GM21717 (cell line): ENCODE measurements around the gene RIC1.
"Not testable (repeated sequence)": the region's sequence is repeated elsewhere in the genome, so short reads cannot be mapped to it uniquely, and the experiment has no call there.

Source experiments
- ATAC-seq: cut with Tn5 transposase; IDR thresholded peaks from one replicate; pipeline ENCODE4 v1.9.1; 2021; ENCODE audit warnings: mild to moderate bottlenecking, moderate library complexity; ENCODE audit not compliant: unreplicated experiment

Gene RIC1

GRCh38 chr9:5622016-5622415, 6.9 kb upstream of the RIC1 start:
- no peak for ATAC-seq

DNA sequence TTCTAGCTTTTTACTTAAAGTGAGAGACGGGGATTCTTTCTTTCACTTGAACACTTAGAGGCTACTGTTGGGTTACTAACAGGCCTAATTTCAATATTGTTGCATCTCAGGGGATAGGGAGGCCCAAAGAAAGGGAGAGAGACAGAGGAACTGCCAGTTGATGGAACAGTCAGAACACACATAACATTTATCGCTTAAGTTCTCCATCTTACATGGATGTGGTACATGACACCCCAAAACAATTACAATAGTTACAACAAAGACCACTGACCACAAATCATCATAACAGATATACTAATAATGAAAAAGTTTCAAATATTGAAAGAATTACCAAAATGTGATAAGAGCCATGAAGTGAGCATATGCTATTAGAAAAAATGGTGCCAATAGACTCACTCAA, 4.3 kb upstream of the RIC1 start:
- no peak for ATAC-seq

- ATAC-seq = peak; percentile 52
These were observed 1.9 kb upstream of the RIC1 start for GRCh38 chr9:5626727-5627634.

- not testable (repeated sequence) for ATAC-seq
These were observed 1.2 kb upstream of the RIC1 start for GRCh38 chr9:5627686-5628085.

DNA sequence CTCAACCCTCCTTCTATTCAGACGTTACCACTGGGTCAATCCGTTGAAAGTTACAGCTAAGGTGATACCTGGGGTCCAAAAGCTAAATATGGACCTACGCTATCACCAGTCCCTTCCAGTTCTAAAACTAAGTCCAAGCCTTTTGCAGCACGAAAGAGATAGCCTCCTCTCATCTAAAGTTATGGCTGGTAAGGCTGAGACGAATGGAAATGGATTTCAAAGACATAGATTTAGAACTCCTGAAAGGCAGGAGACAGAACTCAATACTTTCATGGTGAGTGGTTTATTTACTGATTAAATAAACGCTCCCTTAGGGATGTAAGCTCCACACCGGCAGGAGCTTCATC, 751 bp upstream of the RIC1 start:
- ATAC-seq = no peak

DNA sequence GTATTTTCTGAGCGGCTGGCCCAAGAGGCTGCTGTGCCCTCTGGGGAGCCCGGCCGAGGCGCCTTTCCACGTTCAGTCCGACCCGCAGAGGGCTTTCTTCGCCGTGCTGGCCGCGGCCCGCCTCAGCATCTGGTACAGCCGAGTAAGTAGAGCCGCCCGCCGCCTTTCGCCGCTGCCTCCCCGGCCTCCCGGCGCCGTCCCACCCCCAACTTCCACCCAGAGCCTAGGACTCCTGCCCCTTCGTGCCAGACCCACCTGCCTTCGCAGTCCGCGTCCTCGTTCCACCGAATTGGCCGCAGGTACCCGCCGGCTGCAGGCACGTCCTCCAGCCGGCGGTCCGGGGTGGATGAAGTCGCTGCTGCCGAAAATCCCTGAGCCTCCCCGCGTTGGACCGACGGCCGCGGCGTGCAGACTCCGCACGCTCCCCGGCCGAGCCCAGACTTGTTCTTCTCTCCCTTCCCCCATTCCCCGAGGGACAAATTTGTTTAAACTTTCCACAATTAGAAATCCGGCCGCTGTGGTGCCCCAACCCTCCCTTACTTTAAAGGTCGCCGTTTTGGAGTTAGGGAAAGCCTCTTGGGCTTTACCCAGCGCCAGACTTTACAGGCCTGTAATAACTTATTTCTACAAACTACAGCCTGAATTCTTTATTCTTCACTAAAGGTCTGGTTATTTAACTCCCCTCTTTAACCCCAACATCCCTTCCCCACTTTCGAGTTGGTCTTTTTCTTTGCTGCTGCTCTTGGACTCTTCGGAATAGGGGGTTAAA, 589 bp downstream of the RIC1 start:
- peak; percentile 5 for ATAC-seq

- no peak for ATAC-seq
These were observed 1.2 kb downstream of the RIC1 start for GRCh38 chr9:5630081-5630507.

GRCh38 chr9:5631026-5631425, 2.1 kb downstream of the RIC1 start:
- no peak for ATAC-seq

DNA sequence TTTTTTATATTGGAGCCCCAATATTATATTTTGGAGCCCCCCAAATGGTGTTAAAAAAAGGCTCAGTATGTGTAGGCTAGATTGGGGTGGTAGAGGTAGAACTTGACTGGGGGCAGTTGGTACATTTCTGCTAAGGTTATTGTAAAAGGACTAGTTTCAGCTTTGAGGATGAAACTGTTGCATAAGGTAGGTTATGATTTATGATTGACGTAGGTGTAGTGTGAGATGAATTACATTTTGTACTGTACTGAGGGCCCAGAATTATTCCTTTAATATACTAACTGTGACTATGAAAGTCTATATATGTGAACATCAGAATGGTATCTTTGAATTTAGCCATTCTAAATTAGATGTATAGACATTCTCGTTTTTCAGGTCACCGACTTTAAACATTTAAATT, 3.6 kb downstream of the RIC1 start:
- ATAC-seq = no peak

DNA sequence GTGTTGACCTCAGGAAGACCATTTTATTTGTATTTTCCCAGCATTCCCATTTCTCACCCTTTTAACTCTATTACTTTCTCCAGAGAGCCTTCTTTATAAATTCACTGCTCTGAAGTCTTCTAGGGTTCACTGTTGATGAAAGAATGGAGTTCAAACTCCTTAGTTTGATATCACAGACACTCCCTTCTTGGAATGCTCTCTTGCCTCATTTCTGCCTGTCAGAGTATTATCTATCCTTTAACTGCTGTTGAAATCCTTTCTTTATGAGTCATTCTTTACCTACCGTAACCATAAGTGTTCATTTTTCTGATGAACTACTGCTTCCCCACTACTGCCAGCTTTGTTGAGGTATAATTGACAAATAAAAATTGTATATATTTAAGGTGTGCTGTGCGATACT, 4.3 kb downstream of the RIC1 start:
- no peak for ATAC-seq

- ATAC-seq = no peak
These were observed 6.5 kb downstream of the RIC1 start for GRCh38 chr9:5635390-5635789.

GRCh38 chr9:5639816-5640215, 10.9 kb downstream of the RIC1 start:
- ATAC-seq = no peak

DNA sequence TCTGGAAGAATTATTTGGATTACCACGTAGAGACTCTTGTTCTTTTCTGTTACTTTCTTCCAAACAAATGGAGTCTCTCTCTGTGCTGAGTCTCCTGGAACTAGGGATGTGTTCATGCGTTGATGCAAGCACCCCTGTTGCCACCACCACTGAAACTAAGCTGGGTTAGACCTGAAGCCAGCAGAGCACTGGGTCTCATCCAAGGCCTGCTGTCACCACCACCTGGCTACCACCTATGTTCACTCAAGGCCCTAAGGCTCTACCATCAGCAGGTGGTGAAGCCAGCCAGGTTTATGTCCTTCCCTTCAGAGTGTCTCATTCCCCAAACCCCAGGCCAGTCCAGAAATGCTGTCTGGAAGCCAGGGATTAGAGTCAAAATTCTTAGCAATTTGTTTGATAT, 13.3 kb downstream of the RIC1 start:
- ATAC-seq = no peak

DNA sequence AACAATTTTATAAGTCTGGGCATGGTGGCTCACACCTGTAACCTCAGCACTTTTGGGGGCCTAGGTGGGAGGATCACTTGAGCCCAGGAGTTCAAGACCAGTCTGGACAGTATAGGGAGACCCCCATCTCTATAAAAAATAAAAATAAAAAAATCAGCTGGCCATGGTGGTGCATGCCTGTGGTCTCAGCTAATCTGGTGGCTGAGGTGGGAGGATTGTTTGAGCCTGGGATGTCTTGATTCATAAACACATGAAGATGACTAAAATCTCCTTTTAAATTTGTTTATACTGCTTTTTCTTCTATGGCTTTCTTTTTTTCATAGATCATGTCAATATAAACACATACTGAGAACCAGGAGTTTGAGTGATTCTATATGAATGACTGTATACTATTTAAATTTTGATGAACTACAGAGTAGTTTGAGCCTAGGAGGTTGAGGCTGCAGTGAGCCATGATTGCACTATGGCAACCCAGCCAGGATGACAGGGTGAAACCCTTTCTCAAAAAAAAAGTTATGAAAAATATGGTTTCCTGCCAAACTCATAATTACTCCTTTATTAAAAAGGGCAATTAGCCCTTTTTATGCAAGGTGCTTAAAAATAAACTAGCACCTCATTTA, 14.2 kb downstream of the RIC1 start:
- no peak for ATAC-seq

DNA sequence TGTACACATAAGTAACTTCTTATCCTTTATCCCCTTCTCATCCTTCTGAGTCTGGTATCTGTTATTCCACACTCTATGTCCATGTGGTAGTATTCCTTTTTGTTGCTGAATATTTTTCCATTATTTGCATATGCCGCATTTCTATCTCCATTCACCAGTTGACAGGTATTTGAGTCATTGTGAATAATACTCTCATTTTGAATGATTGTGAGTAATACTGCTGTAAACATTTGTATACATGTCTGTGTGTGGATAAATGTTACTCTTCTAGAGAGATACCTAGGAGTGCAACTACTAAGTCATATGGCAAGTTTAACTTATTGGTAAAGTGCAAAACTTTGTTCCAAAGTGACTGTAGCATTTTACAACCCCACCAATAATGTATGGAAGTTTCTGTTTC, 15.6 kb downstream of the RIC1 start:
- no peak for ATAC-seq

GRCh38 chr9:5646116-5646515, 17.2 kb downstream of the RIC1 start:
- no peak for ATAC-seq

GRCh38 chr9:5650356-5651105, 21.6 kb downstream of the RIC1 start:
- no peak for ATAC-seq

- no peak for ATAC-seq
These were observed 22.3 kb downstream of the RIC1 start for GRCh38 chr9:5651246-5651645.

DNA sequence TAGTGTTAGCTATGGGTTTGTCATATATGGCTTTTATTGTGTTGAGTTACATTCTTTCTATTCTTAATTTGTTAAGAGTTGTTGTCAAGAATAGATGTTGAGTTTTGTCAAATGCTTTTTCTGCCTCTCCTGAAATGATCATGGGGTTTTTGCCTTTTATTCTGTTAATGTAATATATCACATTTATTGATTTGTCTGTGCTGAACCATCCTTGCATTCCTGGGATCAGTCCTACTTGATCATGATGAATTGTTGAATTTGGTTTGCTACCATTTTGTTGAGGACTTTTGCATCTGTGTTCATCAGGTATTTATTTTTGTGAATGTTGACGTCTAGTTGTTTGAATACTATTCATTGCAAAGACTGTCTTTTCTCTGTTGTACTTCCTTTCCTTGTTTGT, 23.9 kb downstream of the RIC1 start:
- no peak for ATAC-seq

DNA sequence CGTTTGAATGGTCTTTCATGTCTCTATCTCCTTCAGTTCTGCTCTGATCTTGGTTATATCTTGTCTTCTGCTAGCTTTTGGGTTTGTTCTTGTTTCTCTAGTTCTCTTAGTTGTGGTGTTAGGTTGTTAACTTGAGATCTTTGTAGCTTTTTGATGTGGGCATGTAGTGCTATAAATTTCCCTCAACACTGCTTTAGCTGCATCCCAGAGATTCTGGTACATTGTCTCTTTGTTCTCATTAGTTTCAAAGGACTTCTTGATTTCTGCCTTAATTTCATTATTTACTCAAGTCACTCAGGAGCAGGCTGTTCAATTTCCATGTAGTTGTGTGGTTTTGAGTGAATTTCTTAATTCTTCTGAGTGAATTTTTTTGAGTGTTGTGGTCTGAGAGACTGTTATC, 33.9 kb downstream of the RIC1 start:
- not testable (repeated sequence) for ATAC-seq

- ATAC-seq = no peak
These were observed 36.2 kb downstream of the RIC1 start for GRCh38 chr9:5665059-5665458.
